Smooth muscle cell of the umbilical artery (primary cell): ENCODE measurements around the gene WDR11. TPM values are rescaled to one million over a fixed set of nuclear protein-coding genes. Genes with fewer than 3 reads are reported as not detected.

Source experiments
- total RNA-seq: library from RNA; depleted of rRNA; stranded (reverse); fragments of >200 nt; gene quantifications from 2 replicates; pipeline ENCODE4 v1.2.3, GENCODE V29; 2014

The WDR11 gene, protein sequence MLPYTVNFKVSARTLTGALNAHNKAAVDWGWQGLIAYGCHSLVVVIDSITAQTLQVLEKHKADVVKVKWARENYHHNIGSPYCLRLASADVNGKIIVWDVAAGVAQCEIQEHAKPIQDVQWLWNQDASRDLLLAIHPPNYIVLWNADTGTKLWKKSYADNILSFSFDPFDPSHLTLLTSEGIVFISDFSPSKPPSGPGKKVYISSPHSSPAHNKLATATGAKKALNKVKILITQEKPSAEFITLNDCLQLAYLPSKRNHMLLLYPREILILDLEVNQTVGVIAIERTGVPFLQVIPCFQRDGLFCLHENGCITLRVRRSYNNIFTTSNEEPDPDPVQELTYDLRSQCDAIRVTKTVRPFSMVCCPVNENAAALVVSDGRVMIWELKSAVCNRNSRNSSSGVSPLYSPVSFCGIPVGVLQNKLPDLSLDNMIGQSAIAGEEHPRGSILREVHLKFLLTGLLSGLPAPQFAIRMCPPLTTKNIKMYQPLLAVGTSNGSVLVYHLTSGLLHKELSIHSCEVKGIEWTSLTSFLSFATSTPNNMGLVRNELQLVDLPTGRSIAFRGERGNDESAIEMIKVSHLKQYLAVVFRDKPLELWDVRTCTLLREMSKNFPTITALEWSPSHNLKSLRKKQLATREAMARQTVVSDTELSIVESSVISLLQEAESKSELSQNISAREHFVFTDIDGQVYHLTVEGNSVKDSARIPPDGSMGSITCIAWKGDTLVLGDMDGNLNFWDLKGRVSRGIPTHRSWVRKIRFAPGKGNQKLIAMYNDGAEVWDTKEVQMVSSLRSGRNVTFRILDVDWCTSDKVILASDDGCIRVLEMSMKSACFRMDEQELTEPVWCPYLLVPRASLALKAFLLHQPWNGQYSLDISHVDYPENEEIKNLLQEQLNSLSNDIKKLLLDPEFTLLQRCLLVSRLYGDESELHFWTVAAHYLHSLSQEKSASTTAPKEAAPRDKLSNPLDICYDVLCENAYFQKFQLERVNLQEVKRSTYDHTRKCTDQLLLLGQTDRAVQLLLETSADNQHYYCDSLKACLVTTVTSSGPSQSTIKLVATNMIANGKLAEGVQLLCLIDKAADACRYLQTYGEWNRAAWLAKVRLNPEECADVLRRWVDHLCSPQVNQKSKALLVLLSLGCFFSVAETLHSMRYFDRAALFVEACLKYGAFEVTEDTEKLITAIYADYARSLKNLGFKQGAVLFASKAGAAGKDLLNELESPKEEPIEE
- total RNA-seq, result 99.2 and 111 TPM in 2 replicates

DNA sequence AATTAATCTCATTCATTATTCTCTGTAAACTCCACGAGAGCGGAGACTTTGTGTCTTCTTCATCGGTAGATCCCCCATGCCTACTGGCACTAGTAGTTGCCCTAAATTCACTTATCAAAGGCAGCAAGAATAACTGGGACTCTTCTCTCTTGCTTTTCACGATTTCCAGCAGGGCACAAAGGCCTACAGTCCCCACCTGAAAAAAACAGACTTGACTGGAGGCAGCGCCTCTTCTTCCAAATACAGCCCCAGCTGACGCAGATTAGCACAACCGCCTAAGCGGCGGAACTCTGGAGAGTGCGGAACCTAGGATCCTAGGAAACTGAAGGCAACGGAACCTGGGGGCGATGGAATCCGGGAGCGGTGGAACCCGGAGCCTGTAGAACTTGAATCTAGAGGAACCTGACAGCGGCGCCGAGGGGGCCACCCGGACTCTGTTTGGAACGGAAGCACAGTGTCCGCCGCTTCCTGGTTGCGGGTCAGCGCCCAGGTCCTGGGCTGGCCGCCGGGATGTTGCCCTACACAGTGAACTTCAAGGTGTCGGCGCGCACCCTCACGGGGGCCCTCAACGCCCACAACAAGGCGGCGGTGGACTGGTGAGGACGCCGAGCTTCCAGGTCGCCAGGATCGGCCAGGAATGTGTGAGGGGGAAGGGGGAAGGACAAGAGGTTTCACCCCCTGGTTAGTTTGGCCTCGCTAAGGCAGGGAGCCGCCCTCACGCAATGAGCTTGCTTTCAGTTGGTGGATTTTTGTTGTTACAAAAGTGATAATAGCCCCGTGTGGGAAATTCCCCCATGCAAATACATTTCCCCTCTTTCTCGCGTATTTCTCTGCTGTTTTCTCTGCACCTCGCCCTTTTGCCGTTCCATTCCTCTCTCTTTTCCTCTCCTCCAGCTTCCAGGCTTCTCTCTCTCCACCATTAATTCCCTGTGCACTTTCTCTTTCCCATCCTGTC is at the start of gene WDR11:
Gene WDR11 (plus strand): TSS at position 452 of the 955 bp plus-strand sequence. CDS start 59 bp downstream, at position 511.

